ENCODE results near the gene ZNF397. TPM values are rescaled to one million over a fixed set of nuclear protein-coding genes. Genes with fewer than 3 reads are reported as not detected.

The ZNF397 gene
- total and polyA plus RNA-seq, 9 of the 15 experiments (the other 6 are each of a cell fraction or from before 2014, with no cell fraction given): 6.4 to 24.2 (median 19.3) TPM

- TF ChIP-seq ZNF398 (CRISPR knock-in tag; IDR thresholded peaks at IDR 0.05) (no peak), DMBX1 (CRISPR knock-in tag; IDR thresholded peaks at IDR 0.05; ENCODE audit: borderline replicate concordance) (peak; percentile 10), ZNF12 (CRISPR knock-in tag; IDR thresholded peaks at IDR 0.05) (peak; percentile 43; the same call in 1 of the 2 replicates), IRF1 (CRISPR knock-in tag; IDR thresholded peaks at IDR 0.05; ENCODE audit: borderline replicate concordance) (no peak), YY1 (IDR thresholded peaks at IDR 0.05; ENCODE audit: borderline replicate concordance in 1 of 3, control insufficient read depth in 1 of 3, extremely low read depth in 1 of 3, insufficient read depth in 3 of 3, insufficient read length in 1 of 3, insufficient replicate concordance in 2 of 3, low read depth in 1 of 3, low read length in 2 of 3) (peak in 2 of 3 experiments; percentile 46 to 71), FUS (optimal IDR thresholded peaks at IDR 0.05; ENCODE audit: low read depth, low read length) (no peak), ZNF282 (CRISPR knock-in tag; IDR thresholded peaks at IDR 0.05) (no peak), NR2C1 (IDR thresholded peaks at IDR 0.05) (no peak), NR2C1 (tag; IDR thresholded peaks at IDR 0.05) (no peak; the same call in 1 of the 2 replicates), SAFB2 (IDR thresholded peaks at IDR 0.05; ENCODE audit: borderline replicate concordance, low read depth, low read length, severe bottlenecking) (no peak), CC2D1A (IDR thresholded peaks at IDR 0.05) (no peak), ATF4 (CRISPR knock-in tag; IDR thresholded peaks at IDR 0.05) (peak; percentile 31; the same call in 1 of the 2 replicates), FOSL1 (tag; conservative IDR thresholded peaks at IDR 0.05) (peak; percentile 27; the same call in 1 of the 2 replicates), NCOA1 (IDR thresholded peaks at IDR 0.05; ENCODE audit: low read depth) (peak; percentile 59), NFE2 (IDR thresholded peaks at IDR 0.05; ENCODE audit: low read depth) (no peak), BACH1 (tag; IDR thresholded peaks at IDR 0.05) (no peak), ZNF121 (CRISPR knock-in tag; conservative IDR thresholded peaks at IDR 0.05) (no peak)
- TF ChIP-seq, protein P1, sequence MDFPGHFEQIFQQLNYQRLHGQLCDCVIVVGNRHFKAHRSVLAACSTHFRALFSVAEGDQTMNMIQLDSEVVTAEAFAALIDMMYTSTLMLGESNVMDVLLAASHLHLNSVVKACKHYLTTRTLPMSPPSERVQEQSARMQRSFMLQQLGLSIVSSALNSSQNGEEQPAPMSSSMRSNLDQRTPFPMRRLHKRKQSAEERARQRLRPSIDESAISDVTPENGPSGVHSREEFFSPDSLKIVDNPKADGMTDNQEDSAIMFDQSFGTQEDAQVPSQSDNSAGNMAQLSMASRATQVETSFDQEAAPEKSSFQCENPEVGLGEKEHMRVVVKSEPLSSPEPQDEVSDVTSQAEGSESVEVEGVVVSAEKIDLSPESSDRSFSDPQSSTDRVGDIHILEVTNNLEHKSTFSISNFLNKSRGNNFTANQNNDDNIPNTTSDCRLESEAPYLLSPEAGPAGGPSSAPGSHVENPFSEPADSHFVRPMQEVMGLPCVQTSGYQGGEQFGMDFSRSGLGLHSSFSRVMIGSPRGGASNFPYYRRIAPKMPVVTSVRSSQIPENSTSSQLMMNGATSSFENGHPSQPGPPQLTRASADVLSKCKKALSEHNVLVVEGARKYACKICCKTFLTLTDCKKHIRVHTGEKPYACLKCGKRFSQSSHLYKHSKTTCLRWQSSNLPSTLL (IDR thresholded peaks at IDR 0.05): no peak
- TF ChIP-seq, protein P2, sequence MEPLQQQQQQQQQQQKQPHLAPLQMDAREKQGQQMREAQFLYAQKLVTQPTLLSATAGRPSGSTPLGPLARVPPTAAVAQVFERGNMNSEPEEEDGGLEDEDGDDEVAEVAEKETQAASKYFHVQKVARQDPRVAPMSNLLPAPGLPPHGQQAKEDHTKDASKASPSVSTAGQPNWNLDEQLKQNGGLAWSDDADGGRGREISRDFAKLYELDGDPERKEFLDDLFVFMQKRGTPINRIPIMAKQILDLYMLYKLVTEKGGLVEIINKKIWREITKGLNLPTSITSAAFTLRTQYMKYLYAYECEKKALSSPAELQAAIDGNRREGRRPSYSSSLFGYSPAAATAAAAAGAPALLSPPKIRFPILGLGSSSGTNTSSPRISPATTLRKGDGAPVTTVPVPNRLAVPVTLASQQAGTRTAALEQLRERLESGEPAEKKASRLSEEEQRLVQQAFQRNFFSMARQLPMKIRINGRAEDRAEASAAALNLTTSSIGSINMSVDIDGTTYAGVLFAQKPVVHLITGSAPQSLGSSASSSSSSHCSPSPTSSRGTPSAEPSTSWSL (CRISPR knock-in tag; IDR thresholded peaks at IDR 0.05; ENCODE audit: borderline replicate concordance): 0 out of 2 replicates have a peak, but pooled peaks have one; percentile 17
Measured at GRCh38 chr18:35240664-35241447, at the start of gene ZNF397 (continued).

Measured in K562 (cell line).